GM12878 (cell line): Measurements from ENCODE around the gene PDK1. TPM values are rescaled to one million over a fixed set of nuclear protein-coding genes. Genes with fewer than 3 reads are reported as not detected.

Experiments
- ATAC-seq: fragments of 200-7000 bp; cut with Tn5 transposase; 3 replicates; pipeline ENCODE4 v1.9.1; 2020; ENCODE audit warnings: mild to moderate bottlenecking, moderate library complexity
- BruUV-seq: library from RNA; stranded (reverse); fragments of 400-500 nt; replicated peaks from 2 replicates; lab custom pipeline; 2021; lab: Mats Ljungman, UMichigan
- CTCF ChIA-PET: fragments of 300-600 bp; sonication (Branson Sonifier 250); formaldehyde crosslinking; extraction: SDS; loops from one replicate; lab custom pipeline; 2021; ENCODE audit warnings: inconsistent platforms; lab: Yijun Ruan, JAX
- POLR2A ChIA-PET: fragments of 350-600 bp; formaldehyde crosslinking; extraction: SDS; loops from one replicate; lab custom pipeline; 2021; ENCODE audit warnings: inconsistent platforms; lab: Charles Lee
- RAD21 ChIA-PET: fragments of 300-600 bp; sonication (Branson Sonifier 250); formaldehyde crosslinking; loops from one replicate; lab custom pipeline; 2023; ENCODE audit warnings: antibody characterized with exemption; ENCODE audit not compliant: unreplicated experiment; lab: Charles Lee
- SMC1A ChIA-PET: fragments of 300-600 bp; sonication (Branson Sonifier 250); formaldehyde crosslinking; loops from one replicate; lab custom pipeline; 2023; ENCODE audit not compliant: unreplicated experiment, uncharacterized antibody; lab: Charles Lee
- DNase-seq: peaks from one replicate; pipeline ENCODE4 v3.0.0-alpha.2; 2011; ENCODE audit warnings: low read depth, low spot score
- FAIRE-seq: peaks from 3 replicates; lab custom pipeline; 2011; peaks lifted over from hg19 to GRCh38; lab: Jason Lieb, UNC
- H2AFZ ChIP-seq: 2 replicates; pipeline ENCODE4 v1.6.0; 2011; ENCODE audit warnings: low read depth, low read length, control low read depth; ENCODE audit not compliant: control insufficient read depth
- H3K27ac ChIP-seq: 2 replicates; pipeline ENCODE4 v1.5.1; 2011; ENCODE audit warnings: control low read depth; ENCODE audit not compliant: control insufficient read depth, insufficient read depth
- H3K27me3 ChIP-seq, 2 experiments: replicated peaks in 1 of 2; 2 replicates each; pipeline versions ENCODE4 v1.6.0 to v1.6.1; 2011; ENCODE audit warnings: low read length in 1 of 2; ENCODE audit not compliant: control insufficient read depth in 2 of 2, insufficient read depth in 2 of 2
- H3K36me3 ChIP-seq, 2 experiments: 2 replicates each; pipeline ENCODE4 v1.5.1; 2011; ENCODE audit warnings: low read length in 1 of 2; ENCODE audit not compliant: control insufficient read depth in 2 of 2, insufficient read depth in 2 of 2
- H3K4me1 ChIP-seq: 2 replicates; pipeline ENCODE4 v1.6.1; 2011; ENCODE audit warnings: mild to moderate bottlenecking, low read length, moderate library complexity, mixed read lengths; ENCODE audit not compliant: control insufficient read depth, insufficient read depth
- H3K4me2 ChIP-seq: 2 replicates; pipeline ENCODE4 v1.6.0; 2011; ENCODE audit warnings: control low read depth; ENCODE audit not compliant: control insufficient read depth, insufficient read depth
- H3K4me3 ChIP-seq: fragments of 200-600 bp; sonication (generic); 2 replicates; pipeline ENCODE4 v1.5.1; 2016
- H3K79me2 ChIP-seq: 2 replicates; pipeline ENCODE4 v1.6.0; 2011; ENCODE audit warnings: low read length; ENCODE audit not compliant: control insufficient read depth, insufficient read depth
- H3K9ac ChIP-seq: 2 replicates; pipeline ENCODE4 v1.8.0; 2011; ENCODE audit warnings: low read length, control low read depth, mixed read lengths; ENCODE audit not compliant: control insufficient read depth, insufficient read depth
- H3K9me3 ChIP-seq: replicated peaks from 3 replicates; pipeline ENCODE4 v1.5.1; 2011; ENCODE audit warnings: mild to moderate bottlenecking, low read length; ENCODE audit not compliant: control insufficient read depth, insufficient read depth
- H4K20me1 ChIP-seq: 2 replicates; pipeline ENCODE4 v1.6.0; 2011; ENCODE audit not compliant: control insufficient read depth, insufficient read depth
- BCL11A ChIP-seq: IDR thresholded peaks from 2 replicates; pipeline ENCODE4 v1.6.1; 2011; ENCODE audit warnings: low read depth, low read length
- BHLHE40 ChIP-seq, 2 experiments: fragments of 450-650 bp in 1 of 2; IDR thresholded peaks; 2 replicates each; pipeline ENCODE4 v1.6.1; 2011 to 2017; ENCODE audit warnings: low read depth in 2 of 2, borderline replicate concordance in 1 of 2, improper control_type of control experiment in 1 of 2, low read length in 1 of 2, mild to moderate bottlenecking in 1 of 2
- BRCA1 ChIP-seq: IDR thresholded peaks from 2 replicates; pipeline ENCODE4 v1.6.1; 2011; ENCODE audit warnings: low read depth, low read length, improper control_type of control experiment
- DPF2 ChIP-seq: fragments of 450-650 bp; IDR thresholded peaks from 2 replicates; pipeline ENCODE4 v1.6.1; 2017; ENCODE audit warnings: mild to moderate bottlenecking
- JUNB ChIP-seq: IDR thresholded peaks from 2 replicates; pipeline ENCODE4 v1.6.1; 2016; ENCODE audit warnings: antibody characterized with exemption, mild to moderate bottlenecking
- KLF5 ChIP-seq: fragments of 450-650 bp; IDR thresholded peaks from 2 replicates; pipeline ENCODE4 v1.6.1; 2014; ENCODE audit warnings: mild to moderate bottlenecking; ENCODE audit not compliant: partially characterized antibody
- MTA2 ChIP-seq: fragments of 450-650 bp; IDR thresholded peaks from 2 replicates; pipeline ENCODE4 v1.6.1; 2016; ENCODE audit warnings: low read depth, mild to moderate bottlenecking, moderate library complexity
- MYC ChIP-seq: IDR thresholded peaks from 2 replicates; pipeline ENCODE4 v1.6.1; 2011; ENCODE audit warnings: mild to moderate bottlenecking, low read length, moderate library complexity, inconsistent platforms; ENCODE audit not compliant: insufficient read depth, insufficient replicate concordance, insufficient read length, severe bottlenecking
- NFIC ChIP-seq: IDR thresholded peaks from 2 replicates; pipeline ENCODE4 v1.6.1; 2012; ENCODE audit warnings: low read depth, mild to moderate bottlenecking, inconsistent platforms, low read length, moderate library complexity
- PML ChIP-seq: IDR thresholded peaks from 2 replicates; pipeline ENCODE4 v1.6.1; 2012; ENCODE audit warnings: low read length, inconsistent platforms
- RAD21 ChIP-seq: IDR thresholded peaks from 2 replicates; pipeline ENCODE4 v1.6.1; 2011; ENCODE audit warnings: mild to moderate bottlenecking, low read depth, low read length, moderate library complexity; ENCODE audit not compliant: insufficient read depth
- TARDBP ChIP-seq: IDR thresholded peaks from 2 replicates; pipeline ENCODE4 v1.6.1; 2016; ENCODE audit warnings: borderline replicate concordance
- ZNF207 ChIP-seq: fragments of 450-650 bp; IDR thresholded peaks from 2 replicates; pipeline ENCODE4 v1.6.1; 2014; ENCODE audit warnings: antibody characterized with exemption, mild to moderate bottlenecking, borderline replicate concordance
- ZSCAN29 ChIP-seq: fragments of 450-650 bp; IDR thresholded peaks from 2 replicates; pipeline ENCODE4 v1.6.1; 2017; ENCODE audit warnings: mild to moderate bottlenecking, moderate library complexity
- WGBS: methylation state at CpG from one replicate; pipeline ENCODE4 v1.1.6; 2016; ENCODE audit warnings: low lambda C conversion rate; ENCODE audit not compliant: insufficient replicate concordance, insufficient coverage; ENCODE audit errors: missing lambda C conversion rate; 5-methylcytosine and 5-hydroxymethylcytosine counted together
- in situ Hi-C: fragments of 300-500 bp; cut with MboI; formaldehyde crosslinking; loops from 9 replicates; pipeline ENCODE4 v1.14.3; 2018; ENCODE audit warnings: mixed read lengths
- intact Hi-C: fragments of 100-400 bp; cut with micrococcal nuclease; formaldehyde crosslinking; loops from one replicate; pipeline ENCODE4 v1.14.2; 2022; ENCODE audit not compliant: unreplicated experiment
- polyA plus RNA-seq, 11 experiments: library from polyadenylated mRNA; depleted of rRNA in 4 of 11; unstranded in 6 of 11; stranded (reverse) in 5 of 11; fragments of >200 nt; fragmentation: Nextera tagmentation in 4 of 11; fragmentation: Illumina TruSeq in 1 of 11; extraction: Ambion mirVana in 4 of 11; extraction: Trizol in 1 of 11; gene quantifications; 1 replicate in 1 of 11; 2 replicates in 10 of 11; pipeline versions ENCODE4 v1.2.1 to v1.2.3, GENCODE V29; 2011 to 2016; ENCODE audit warnings: inconsistent platforms in 2 of 11, missing spikeins in 2 of 11, low read depth in 1 of 11
- total RNA-seq, 4 experiments: library from RNA; depleted of rRNA in 3 of 4; stranded (reverse); fragments of >200 nt in 3 of 4; fragmentation: Illumina TruSeq in 1 of 4; extraction: Trizol in 1 of 4; gene quantifications; 2 replicates each; pipeline versions ENCODE4 v1.2.1 to v1.2.3, GENCODE V29; 2013 to 2021
- TF ChIP-seq, protein P1 (sequence below): fragments of 450-650 bp; formaldehyde crosslinking; IDR thresholded peaks from 2 replicates; pipeline ENCODE4 v1.4.0; 2022; ENCODE audit warnings: mild to moderate bottlenecking, moderate library complexity
- TF ChIP-seq, protein P2 (sequence below): fragments of 450-650 bp; IDR thresholded peaks from 2 replicates; pipeline ENCODE4 v1.6.1; 2017; ENCODE audit warnings: mild to moderate bottlenecking
- TF ChIP-seq, protein P3 (sequence below): fragments of 450-650 bp; formaldehyde crosslinking; IDR thresholded peaks from 2 replicates; pipeline ENCODE4 v1.5.0; 2022; ENCODE audit warnings: mild to moderate bottlenecking, missing genetic modification characterization

The PDK1 gene
- total and polyA plus RNA-seq, 10 of the 15 experiments (the other 5 are each of a cell fraction or from before 2014, with no cell fraction given), result 5.3 to 128 (median 17.1) TPM

DNA sequence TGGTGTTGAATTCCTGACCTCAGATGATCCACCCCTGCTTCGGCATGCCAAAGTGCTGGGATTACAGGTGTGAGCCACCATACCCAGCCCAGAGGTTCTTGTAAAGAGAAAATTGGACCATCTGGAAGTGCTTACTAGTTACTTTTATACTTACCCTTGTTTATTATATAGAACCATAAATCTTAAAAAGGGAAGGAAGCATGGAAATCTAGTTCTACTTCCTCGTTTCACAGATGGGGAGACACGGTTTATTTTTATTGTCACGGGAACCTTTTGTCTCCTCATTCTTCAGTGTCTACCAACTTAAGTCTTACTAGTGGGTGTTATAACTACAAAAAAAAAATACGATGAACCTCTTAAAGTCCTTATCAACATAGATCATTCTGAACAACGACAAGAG is 45.8 kb upstream of the PDK1 start (continued):
- TF ChIP-seq, protein P1, sequence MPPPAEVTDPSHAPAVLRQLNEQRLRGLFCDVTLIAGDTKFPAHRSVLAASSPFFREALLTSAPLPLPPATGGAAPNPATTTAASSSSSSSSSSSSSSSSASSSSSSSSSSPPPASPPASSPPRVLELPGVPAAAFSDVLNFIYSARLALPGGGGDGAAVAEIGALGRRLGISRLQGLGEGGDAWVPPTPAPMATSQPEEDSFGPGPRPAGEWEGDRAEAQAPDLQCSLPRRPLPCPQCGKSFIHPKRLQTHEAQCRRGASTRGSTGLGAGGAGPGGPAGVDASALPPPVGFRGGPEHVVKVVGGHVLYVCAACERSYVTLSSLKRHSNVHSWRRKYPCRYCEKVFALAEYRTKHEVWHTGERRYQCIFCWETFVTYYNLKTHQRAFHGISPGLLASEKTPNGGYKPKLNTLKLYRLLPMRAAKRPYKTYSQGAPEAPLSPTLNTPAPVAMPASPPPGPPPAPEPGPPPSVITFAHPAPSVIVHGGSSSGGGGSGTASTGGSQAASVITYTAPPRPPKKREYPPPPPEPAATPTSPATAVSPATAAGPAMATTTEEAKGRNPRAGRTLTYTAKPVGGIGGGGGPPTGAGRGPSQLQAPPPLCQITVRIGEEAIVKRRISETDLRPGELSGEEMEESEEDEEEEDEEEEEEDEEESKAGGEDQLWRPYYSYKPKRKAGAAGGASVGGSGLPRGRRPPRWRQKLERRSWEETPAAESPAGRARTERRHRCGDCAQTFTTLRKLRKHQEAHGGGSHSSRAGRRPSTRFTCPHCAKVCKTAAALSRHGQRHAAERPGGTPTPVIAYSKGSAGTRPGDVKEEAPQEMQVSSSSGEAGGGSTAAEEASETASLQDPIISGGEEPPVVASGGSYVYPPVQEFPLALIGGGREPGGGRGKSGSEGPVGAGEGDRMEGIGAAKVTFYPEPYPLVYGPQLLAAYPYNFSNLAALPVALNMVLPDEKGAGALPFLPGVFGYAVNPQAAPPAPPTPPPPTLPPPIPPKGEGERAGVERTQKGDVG (CRISPR knock-in tag), result no peak
- TF ChIP-seq MYC (no peak), MTA2 (no peak), NFIC (no peak), ZSCAN29 (no peak)

DNA sequence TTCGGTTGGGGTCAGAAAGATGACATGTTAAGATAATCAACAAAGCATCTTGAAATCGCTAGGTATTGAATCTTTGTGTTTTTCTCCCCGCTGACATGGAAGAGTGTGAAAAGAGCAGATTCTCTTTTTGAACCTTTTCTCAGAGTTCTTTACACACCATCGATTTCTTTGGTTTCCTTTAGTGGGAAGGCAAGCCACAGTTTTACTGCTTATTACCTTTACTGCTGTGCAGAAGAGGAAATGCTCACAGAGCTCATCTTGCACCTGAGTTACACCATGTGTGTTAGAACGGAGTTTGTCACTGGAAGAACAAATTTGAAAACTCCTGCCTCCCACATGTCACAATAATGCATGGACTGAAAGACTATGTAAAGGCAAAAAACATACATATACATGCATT is 45.3 kb upstream of the PDK1 start:
- H3K4me2 ChIP-seq, result no peak overlapping the region
- no peaks in the 10 kb centered on the region for H3K4me1 ChIP-seq
- intact Hi-C loops, result no loop called here
- ATAC-seq (no peak), FAIRE-seq (no peak), DNase-seq (no peak)
- H3K79me2 ChIP-seq, result no peaks in the 10 kb centered on the region
- no peaks in the 10 kb centered on the region for H4K20me1 ChIP-seq
- WGBS, result 19% methylated on average over 5 of the region's 5 CpGs
- in situ Hi-C loops, result no loop called here
- H3K27ac ChIP-seq, result no peak overlapping the region
- no TSS peak for BruUV-seq
- ChIA-PET POLR2A (no interaction called here), SMC1A (no interaction called here), CTCF (no interaction called here), RAD21 (no interaction called here)
- peaks cover 20% of the 10 kb centered on the region for H3K9me3 ChIP-seq
- H3K4me3 ChIP-seq, result no peak overlapping the region
- no peaks in the 10 kb centered on the region for H3K36me3 ChIP-seq
- H2AFZ ChIP-seq, result no peak overlapping the region
- H3K27me3 ChIP-seq, result no peaks in the 10 kb centered on the region
- no peak overlapping the region for H3K9ac ChIP-seq
- TF ChIP-seq, protein P2, sequence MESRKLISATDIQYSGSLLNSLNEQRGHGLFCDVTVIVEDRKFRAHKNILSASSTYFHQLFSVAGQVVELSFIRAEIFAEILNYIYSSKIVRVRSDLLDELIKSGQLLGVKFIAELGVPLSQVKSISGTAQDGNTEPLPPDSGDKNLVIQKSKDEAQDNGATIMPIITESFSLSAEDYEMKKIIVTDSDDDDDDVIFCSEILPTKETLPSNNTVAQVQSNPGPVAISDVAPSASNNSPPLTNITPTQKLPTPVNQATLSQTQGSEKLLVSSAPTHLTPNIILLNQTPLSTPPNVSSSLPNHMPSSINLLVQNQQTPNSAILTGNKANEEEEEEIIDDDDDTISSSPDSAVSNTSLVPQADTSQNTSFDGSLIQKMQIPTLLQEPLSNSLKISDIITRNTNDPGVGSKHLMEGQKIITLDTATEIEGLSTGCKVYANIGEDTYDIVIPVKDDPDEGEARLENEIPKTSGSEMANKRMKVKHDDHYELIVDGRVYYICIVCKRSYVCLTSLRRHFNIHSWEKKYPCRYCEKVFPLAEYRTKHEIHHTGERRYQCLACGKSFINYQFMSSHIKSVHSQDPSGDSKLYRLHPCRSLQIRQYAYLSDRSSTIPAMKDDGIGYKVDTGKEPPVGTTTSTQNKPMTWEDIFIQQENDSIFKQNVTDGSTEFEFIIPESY, result no peak
- TF ChIP-seq PML (no peak), KLF5 (no peak), BRCA1 (no peak), BHLHE40 (IDR thresholded peaks at IDR 0.05; ENCODE audit: borderline replicate concordance in 1 of 2, low read depth in 2 of 2, low read length in 1 of 2) (no peak), DPF2 (no peak), JUNB (no peak), ZNF207 (no peak), RAD21 (no peak), MTA2 (no peak), BCL11A (no peak), TARDBP (no peak)
- TF ChIP-seq, protein P3, sequence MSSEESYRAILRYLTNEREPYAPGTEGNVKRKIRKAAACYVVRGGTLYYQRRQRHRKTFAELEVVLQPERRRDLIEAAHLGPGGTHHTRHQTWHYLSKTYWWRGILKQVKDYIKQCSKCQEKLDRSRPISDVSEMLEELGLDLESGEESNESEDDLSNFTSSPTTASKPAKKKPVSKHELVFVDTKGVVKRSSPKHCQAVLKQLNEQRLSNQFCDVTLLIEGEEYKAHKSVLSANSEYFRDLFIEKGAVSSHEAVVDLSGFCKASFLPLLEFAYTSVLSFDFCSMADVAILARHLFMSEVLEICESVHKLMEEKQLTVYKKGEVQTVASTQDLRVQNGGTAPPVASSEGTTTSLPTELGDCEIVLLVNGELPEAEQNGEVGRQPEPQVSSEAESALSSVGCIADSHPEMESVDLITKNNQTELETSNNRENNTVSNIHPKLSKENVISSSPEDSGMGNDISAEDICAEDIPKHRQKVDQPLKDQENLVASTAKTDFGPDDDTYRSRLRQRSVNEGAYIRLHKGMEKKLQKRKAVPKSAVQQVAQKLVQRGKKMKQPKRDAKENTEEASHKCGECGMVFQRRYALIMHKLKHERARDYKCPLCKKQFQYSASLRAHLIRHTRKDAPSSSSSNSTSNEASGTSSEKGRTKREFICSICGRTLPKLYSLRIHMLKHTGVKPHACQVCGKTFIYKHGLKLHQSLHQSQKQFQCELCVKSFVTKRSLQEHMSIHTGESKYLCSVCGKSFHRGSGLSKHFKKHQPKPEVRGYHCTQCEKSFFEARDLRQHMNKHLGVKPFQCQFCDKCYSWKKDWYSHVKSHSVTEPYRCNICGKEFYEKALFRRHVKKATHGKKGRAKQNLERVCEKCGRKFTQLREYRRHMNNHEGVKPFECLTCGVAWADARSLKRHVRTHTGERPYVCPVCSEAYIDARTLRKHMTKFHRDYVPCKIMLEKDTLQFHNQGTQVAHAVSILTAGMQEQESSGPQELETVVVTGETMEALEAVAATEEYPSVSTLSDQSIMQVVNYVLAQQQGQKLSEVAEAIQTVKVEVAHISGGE, result no peak
